ENCODE measurements around the gene VILL. TPM values are rescaled to one million over a fixed set of nuclear protein-coding genes. Genes with fewer than 3 reads are reported as not detected.

Gene VILL
- total RNA-seq, 1 experiment from 2014 or later, result 5.7 TPM

DNA sequence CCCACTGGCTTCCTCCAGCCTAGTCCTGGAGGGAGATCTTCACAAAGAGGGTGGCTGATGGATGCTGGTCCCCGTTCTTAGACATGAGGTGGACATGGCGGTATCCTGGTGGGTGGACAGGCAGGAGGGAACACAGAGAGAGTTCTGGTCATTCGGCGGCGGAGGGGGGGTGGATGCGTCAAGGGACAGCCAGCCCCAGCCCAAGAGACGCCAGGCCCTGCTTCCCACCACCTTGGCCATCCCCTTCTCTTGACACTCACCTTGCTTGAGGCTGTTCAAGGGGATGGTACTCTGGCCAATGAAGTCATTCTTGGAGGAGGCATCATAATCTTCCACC lies 17.1 kb downstream of the VILL start:
- Histone ChIP-seq H3K36me3 (ENCODE audit: control insufficient read depth, insufficient read depth, low read length) (no peaks in the 10 kb centered on the region), H3K9me3 (ENCODE audit: control insufficient read depth, insufficient read depth, low read depth, low read length) (no peaks in the 10 kb centered on the region), H3K27me3 (ENCODE audit: control insufficient read depth, insufficient read depth, low read length) (no peaks in the 10 kb centered on the region), H3K4me1 (ENCODE audit: control insufficient read depth, insufficient read depth, low read length) (no peaks in the 10 kb centered on the region), H3K27ac (ENCODE audit: low read length) (no peak overlapping the region), H3K4me3 (ENCODE audit: low read depth in 2 of 2, low read length in 2 of 2) (no peak overlapping the region)
- TF ChIP-seq REST (IDR thresholded peaks at IDR 0.05; ENCODE audit: insufficient read depth in 1 of 2, low read depth in 2 of 2, low read length in 1 of 2), result no peak
- TF ChIP-seq POLR2AphosphoS5 (IDR thresholded peaks at IDR 0.05; ENCODE audit: low read depth, low read length), result no peak
- TF ChIP-seq TCF7L2 (IDR thresholded peaks at IDR 0.05; ENCODE audit: low read depth, low read length), result no peak
- TF ChIP-seq CTCF (IDR thresholded peaks at IDR 0.05), result no peak
- no peak for TF ChIP-seq SIN3A (IDR thresholded peaks at IDR 0.05; ENCODE audit: borderline replicate concordance, insufficient read depth, low read depth, low read length)
- CTCF ChIA-PET, result no interaction called here
- POLR2A ChIA-PET, result no interaction called here
- DNase-seq (ENCODE audit: low read depth, low spot score) (no peak), ATAC-seq (no peak)
- in situ Hi-C loops (cut with HindIII; ENCODE audit: low pct_unique_long_range_greater_than_20kb, low sequenced_read_pairs), result no loop called here
- intact Hi-C loops (cut with micrococcal nuclease; ENCODE audit: unreplicated experiment), result no loop called here
- BruUV-seq (replicated peaks), result no TSS peak

- intact Hi-C loops (cut with micrococcal nuclease; ENCODE audit: unreplicated experiment), result no loop called here
- in situ Hi-C loops (cut with HindIII; ENCODE audit: low pct_unique_long_range_greater_than_20kb, low sequenced_read_pairs), result no loop called here
- ATAC-seq (no peak), DNase-seq (ENCODE audit: low read depth, low spot score) (no peak)
- H3K9me3 ChIP-seq (ENCODE audit: control insufficient read depth, insufficient read depth, low read depth, low read length), result no peaks in the 10 kb centered on the region
- TF ChIP-seq POLR2AphosphoS5 (IDR thresholded peaks at IDR 0.05; ENCODE audit: low read depth, low read length), result no peak
- no peak for TF ChIP-seq REST (IDR thresholded peaks at IDR 0.05; ENCODE audit: insufficient read depth in 1 of 2, low read depth in 2 of 2, low read length in 1 of 2)
- TF ChIP-seq CTCF (IDR thresholded peaks at IDR 0.05), result no peak
- no peak for TF ChIP-seq TCF7L2 (IDR thresholded peaks at IDR 0.05; ENCODE audit: low read depth, low read length)
- no peak for TF ChIP-seq SIN3A (IDR thresholded peaks at IDR 0.05; ENCODE audit: borderline replicate concordance, insufficient read depth, low read depth, low read length)
- H3K4me1 ChIP-seq (ENCODE audit: control insufficient read depth, insufficient read depth, low read length), result no peaks in the 10 kb centered on the region
- ChIA-PET POLR2A (no interaction called here), CTCF (no interaction called here)
- H3K27me3 ChIP-seq (ENCODE audit: control insufficient read depth, insufficient read depth, low read length), result no peaks in the 10 kb centered on the region
- BruUV-seq (replicated peaks), result no TSS peak
- no peaks in the 10 kb centered on the region for H3K36me3 ChIP-seq (ENCODE audit: control insufficient read depth, insufficient read depth, low read length)
- H3K27ac ChIP-seq (ENCODE audit: low read length), result no peak overlapping the region
- H3K4me3 ChIP-seq (ENCODE audit: low read depth in 2 of 2, low read length in 2 of 2), result no peak overlapping the region
Measured at GRCh38 chr3:38008191-38008701, 17.7 kb downstream of the VILL start.

Data from Panc1 (cell line).